NCI-H1436 treated with DMSO at 0.1 percent for 48 hours (cell line): ENCODE data around the gene DCHS1.

Source experiments
- DNase-seq: peaks from one replicate; lab custom pipeline; 2025; lab: John Stamatoyannopoulos, UW

Gene DCHS1

GRCh38 chr11:6670202-6670830, 14.7 kb upstream of the DCHS1 start:
- DNase-seq, result no peak

- DNase-seq, result no peak
Observed at GRCh38 chr11:6667733-6668374, 12.2 kb upstream of the DCHS1 start.

GRCh38 chr11:6666302-6667183, 10.9 kb upstream of the DCHS1 start:
- DNase-seq, result no peak

GRCh38 chr11:6664551-6664950, 8.9 kb upstream of the DCHS1 start:
- DNase-seq, result no peak

GRCh38 chr11:6663794-6664469, 8.3 kb upstream of the DCHS1 start:
- no peak for DNase-seq

GRCh38 chr11:6660712-6661111, 5.1 kb upstream of the DCHS1 start:
- DNase-seq, result no peak

GRCh38 chr11:6658647-6659046, 3.0 kb upstream of the DCHS1 start:
- DNase-seq, result no peak

GRCh38 chr11:6657346-6657745, 1.7 kb upstream of the DCHS1 start:
- no peak for DNase-seq

GRCh38 chr11:6656936-6657335, 1.3 kb upstream of the DCHS1 start:
- no peak for DNase-seq

GRCh38 chr11:6656584-6656915, 941 bp upstream of the DCHS1 start:
- DNase-seq, result no peak

GRCh38 chr11:6655020-6655789, 404 bp downstream of the DCHS1 start:
- DNase-seq, result no peak

- DNase-seq, result no peak
Observed at GRCh38 chr11:6654281-6655019, 1.2 kb downstream of the DCHS1 start.

- DNase-seq, result no peak
Observed at GRCh38 chr11:6653656-6654055, 2.0 kb downstream of the DCHS1 start.

- DNase-seq, result no peak
Observed at GRCh38 chr11:6653097-6653496, 2.5 kb downstream of the DCHS1 start.

- DNase-seq, result no peak
Observed at GRCh38 chr11:6652182-6652581, 3.4 kb downstream of the DCHS1 start.

GRCh38 chr11:6650980-6651379, 4.6 kb downstream of the DCHS1 start:
- no peak for DNase-seq

GRCh38 chr11:6650104-6650503, 5.5 kb downstream of the DCHS1 start:
- no peak for DNase-seq

- DNase-seq, result no peak
Observed at GRCh38 chr11:6648501-6648900, 7.1 kb downstream of the DCHS1 start.

- no peak for DNase-seq
Observed at GRCh38 chr11:6647836-6648235, 7.8 kb downstream of the DCHS1 start.

- DNase-seq, result no peak
Observed at GRCh38 chr11:6646918-6647679, 8.5 kb downstream of the DCHS1 start.

GRCh38 chr11:6646576-6646917, 9.1 kb downstream of the DCHS1 start:
- no peak for DNase-seq
